Panc1 (cell line): ENCODE results near the gene CITED2. TPM values are rescaled to one million over a fixed set of nuclear protein-coding genes. Genes with fewer than 3 reads are reported as not detected.

Source experiments
- ATAC-seq: fragments of 200-7000 bp; cut with Tn5 transposase; 2 replicates; pipeline ENCODE4 v1.9.1; 2020; ENCODE audit warnings: mild to moderate bottlenecking, moderate library complexity
- BruUV-seq: library from RNA; stranded (reverse); fragments of 400-500 nt; replicated peaks from 2 replicates; lab custom pipeline; 2021; lab: Mats Ljungman, UMichigan
- CTCF ChIA-PET: fragments of 300-600 bp; sonication (Branson Sonifier 250); formaldehyde crosslinking; loops from one replicate; lab custom pipeline; 2022; ENCODE audit warnings: antibody characterized with exemption; lab: Charles Lee
- POLR2A ChIA-PET: fragments of 300-600 bp; sonication (Branson Sonifier 250); formaldehyde crosslinking; loops from one replicate; lab custom pipeline; 2022; ENCODE audit warnings: antibody characterized with exemption; lab: Charles Lee
- DNase-seq: peaks from one replicate; pipeline ENCODE4 v3.0.0-alpha.2; 2010; ENCODE audit warnings: low read depth, low spot score
- H3K27ac ChIP-seq: 2 replicates; pipeline ENCODE4 v1.5.1; 2011; ENCODE audit warnings: mild to moderate bottlenecking, low read length, inconsistent platforms
- H3K27me3 ChIP-seq: fragments of 200-500 bp; sonication (Bioruptor generic); 2 replicates; pipeline ENCODE4 v1.6.0; 2014; ENCODE audit warnings: low read length, inconsistent platforms; ENCODE audit not compliant: control insufficient read depth, insufficient read depth
- H3K36me3 ChIP-seq: fragments of 200-500 bp; sonication (Bioruptor generic); 2 replicates; pipeline ENCODE4 v1.5.1; 2014; ENCODE audit warnings: inconsistent platforms, mild to moderate bottlenecking, low read length, moderate library complexity; ENCODE audit not compliant: control insufficient read depth, insufficient read depth
- H3K4me1 ChIP-seq: 2 replicates; pipeline ENCODE4 v1.5.1; 2011; ENCODE audit warnings: inconsistent platforms, mild to moderate bottlenecking, low read length, moderate library complexity; ENCODE audit not compliant: control insufficient read depth, insufficient read depth
- H3K4me3 ChIP-seq, 2 experiments: 2 replicates each; pipeline ENCODE4 v1.5.1; 2011 to 2012; ENCODE audit warnings: low read depth in 2 of 2, low read length in 2 of 2, mild to moderate bottlenecking in 2 of 2, inconsistent platforms in 1 of 2, moderate library complexity in 1 of 2
- H3K9me3 ChIP-seq: fragments of 200-500 bp; sonication (Bioruptor generic); 2 replicates; pipeline ENCODE4 v1.5.1; 2014; ENCODE audit warnings: low read depth, mild to moderate bottlenecking, inconsistent platforms, low read length, moderate library complexity; ENCODE audit not compliant: control insufficient read depth, insufficient read depth
- POLR2AphosphoS5 ChIP-seq: IDR thresholded peaks from 2 replicates; pipeline ENCODE4 v1.6.1; 2012; ENCODE audit warnings: mild to moderate bottlenecking, low read depth, low read length, moderate library complexity
- SIN3A ChIP-seq: IDR thresholded peaks from 2 replicates; pipeline ENCODE4 v1.6.1; 2012; ENCODE audit warnings: low read depth, mild to moderate bottlenecking, low read length, moderate library complexity, borderline replicate concordance; ENCODE audit not compliant: insufficient read depth
- TCF7L2 ChIP-seq: IDR thresholded peaks from 2 replicates; pipeline ENCODE4 v1.6.1; 2011; ENCODE audit warnings: mild to moderate bottlenecking, low read depth, low read length, inconsistent platforms
- in situ Hi-C: cut with HindIII; loops from 2 replicates; pipeline ENCODE4 v1.10.0; 2016; ENCODE audit warnings: low sequenced_read_pairs, low pct_unique_long_range_greater_than_20kb
- intact Hi-C: fragments of 100-400 bp; cut with micrococcal nuclease; formaldehyde crosslinking; loops from one replicate; pipeline ENCODE4 v1.10.0; 2022; ENCODE audit not compliant: unreplicated experiment
- total RNA-seq: library from RNA; stranded (reverse); gene quantifications from one replicate; pipeline ENCODE4 v1.2.1, GENCODE V29; 2021; ENCODE audit not compliant: unreplicated experiment
- TF ChIP-seq, protein P1 (sequence below): fragments of 450-650 bp; IDR thresholded peaks from 2 replicates; pipeline ENCODE4 v1.5.1; 2017; ENCODE audit warnings: mild to moderate bottlenecking
- TF ChIP-seq, protein P2 (sequence below), 2 experiments: IDR thresholded peaks; 2 replicates each; pipeline ENCODE4 v1.6.1; 2011 to 2012; ENCODE audit warnings: low read depth in 2 of 2, control low read depth in 1 of 2, low read length in 1 of 2, mild to moderate bottlenecking in 1 of 2, moderate library complexity in 1 of 2; ENCODE audit not compliant: insufficient read depth in 1 of 2

CITED2 gene
- total RNA-seq, 1 experiment from 2014 or later = 210 TPM

DNA sequence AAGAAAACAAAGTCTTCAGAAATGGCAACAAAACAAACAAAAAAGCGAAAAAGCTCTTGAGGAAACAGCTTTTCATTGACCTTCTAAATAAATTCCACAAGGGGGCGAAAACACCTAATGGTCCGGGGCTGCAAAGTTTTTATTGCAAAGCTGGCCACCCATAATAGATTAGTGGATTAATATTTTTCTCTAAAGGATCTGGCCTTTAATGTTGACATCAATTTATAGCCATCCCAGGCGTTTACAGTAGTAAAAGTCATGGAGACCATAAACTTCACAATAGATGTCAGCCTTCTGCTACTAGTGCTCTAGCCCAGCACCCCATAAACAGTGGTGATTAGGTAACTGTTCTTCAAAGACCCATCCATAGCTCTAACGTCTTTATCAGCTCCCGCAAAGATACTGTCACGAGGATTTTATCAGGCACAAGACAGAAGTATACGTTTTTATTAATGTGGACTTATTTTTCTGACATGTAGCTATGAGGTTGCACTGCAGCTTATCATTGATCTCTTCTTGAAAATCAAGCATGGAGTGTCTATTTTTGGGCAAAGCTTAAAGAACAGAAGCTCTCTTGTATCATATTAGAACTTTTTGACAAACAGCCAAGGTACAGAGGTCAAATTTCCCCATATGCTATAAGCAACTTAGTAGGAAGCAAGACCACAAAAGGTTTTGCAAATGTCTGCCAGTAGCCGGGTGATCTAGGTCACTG, 4.7 kb downstream of the CITED2 start:
- Histone ChIP-seq H3K4me1 (peaks cover 41% of the 10 kb centered on the region), H3K4me3 (peak overlapping the region; percentile 19 to 97), H3K9me3 (no peaks in the 10 kb centered on the region), H3K27ac (peak overlapping the region; percentile 95), H3K27me3 (no peaks in the 10 kb centered on the region), H3K36me3 (peaks cover 14% of the 10 kb centered on the region)
- ATAC-seq (peak; percentile 22), DNase-seq (no peak)
- CTCF ChIA-PET = interaction anchor here (0.7 to 1.0 kb wide), 2 partner anchors 109 to 485 kb away, joined by 3 read pairs; no protein-coding TSS in a partner anchor
- intact Hi-C loops = loop anchor here (2.0 to 10.0 kb wide), 6 partner anchors 165 to 615 kb away; no protein-coding TSS in a partner anchor
- in situ Hi-C loops = no loop called here
- no TSS peak for BruUV-seq
- POLR2A ChIA-PET = interaction anchor here (0.5 to 0.7 kb wide), 4 partner anchors 13 to 613 kb away, joined by 4 to 10 read pairs (median 6); no protein-coding TSS in a partner anchor
- TF ChIP-seq POLR2AphosphoS5 = peak; percentile 52
- no peak; the same call in 1 of the 2 replicates for TF ChIP-seq SIN3A
- TF ChIP-seq, protein P1, sequence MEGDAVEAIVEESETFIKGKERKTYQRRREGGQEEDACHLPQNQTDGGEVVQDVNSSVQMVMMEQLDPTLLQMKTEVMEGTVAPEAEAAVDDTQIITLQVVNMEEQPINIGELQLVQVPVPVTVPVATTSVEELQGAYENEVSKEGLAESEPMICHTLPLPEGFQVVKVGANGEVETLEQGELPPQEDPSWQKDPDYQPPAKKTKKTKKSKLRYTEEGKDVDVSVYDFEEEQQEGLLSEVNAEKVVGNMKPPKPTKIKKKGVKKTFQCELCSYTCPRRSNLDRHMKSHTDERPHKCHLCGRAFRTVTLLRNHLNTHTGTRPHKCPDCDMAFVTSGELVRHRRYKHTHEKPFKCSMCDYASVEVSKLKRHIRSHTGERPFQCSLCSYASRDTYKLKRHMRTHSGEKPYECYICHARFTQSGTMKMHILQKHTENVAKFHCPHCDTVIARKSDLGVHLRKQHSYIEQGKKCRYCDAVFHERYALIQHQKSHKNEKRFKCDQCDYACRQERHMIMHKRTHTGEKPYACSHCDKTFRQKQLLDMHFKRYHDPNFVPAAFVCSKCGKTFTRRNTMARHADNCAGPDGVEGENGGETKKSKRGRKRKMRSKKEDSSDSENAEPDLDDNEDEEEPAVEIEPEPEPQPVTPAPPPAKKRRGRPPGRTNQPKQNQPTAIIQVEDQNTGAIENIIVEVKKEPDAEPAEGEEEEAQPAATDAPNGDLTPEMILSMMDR = peak; percentile 75
- peak; percentile 91 for TF ChIP-seq TCF7L2
- TF ChIP-seq, protein P2, sequence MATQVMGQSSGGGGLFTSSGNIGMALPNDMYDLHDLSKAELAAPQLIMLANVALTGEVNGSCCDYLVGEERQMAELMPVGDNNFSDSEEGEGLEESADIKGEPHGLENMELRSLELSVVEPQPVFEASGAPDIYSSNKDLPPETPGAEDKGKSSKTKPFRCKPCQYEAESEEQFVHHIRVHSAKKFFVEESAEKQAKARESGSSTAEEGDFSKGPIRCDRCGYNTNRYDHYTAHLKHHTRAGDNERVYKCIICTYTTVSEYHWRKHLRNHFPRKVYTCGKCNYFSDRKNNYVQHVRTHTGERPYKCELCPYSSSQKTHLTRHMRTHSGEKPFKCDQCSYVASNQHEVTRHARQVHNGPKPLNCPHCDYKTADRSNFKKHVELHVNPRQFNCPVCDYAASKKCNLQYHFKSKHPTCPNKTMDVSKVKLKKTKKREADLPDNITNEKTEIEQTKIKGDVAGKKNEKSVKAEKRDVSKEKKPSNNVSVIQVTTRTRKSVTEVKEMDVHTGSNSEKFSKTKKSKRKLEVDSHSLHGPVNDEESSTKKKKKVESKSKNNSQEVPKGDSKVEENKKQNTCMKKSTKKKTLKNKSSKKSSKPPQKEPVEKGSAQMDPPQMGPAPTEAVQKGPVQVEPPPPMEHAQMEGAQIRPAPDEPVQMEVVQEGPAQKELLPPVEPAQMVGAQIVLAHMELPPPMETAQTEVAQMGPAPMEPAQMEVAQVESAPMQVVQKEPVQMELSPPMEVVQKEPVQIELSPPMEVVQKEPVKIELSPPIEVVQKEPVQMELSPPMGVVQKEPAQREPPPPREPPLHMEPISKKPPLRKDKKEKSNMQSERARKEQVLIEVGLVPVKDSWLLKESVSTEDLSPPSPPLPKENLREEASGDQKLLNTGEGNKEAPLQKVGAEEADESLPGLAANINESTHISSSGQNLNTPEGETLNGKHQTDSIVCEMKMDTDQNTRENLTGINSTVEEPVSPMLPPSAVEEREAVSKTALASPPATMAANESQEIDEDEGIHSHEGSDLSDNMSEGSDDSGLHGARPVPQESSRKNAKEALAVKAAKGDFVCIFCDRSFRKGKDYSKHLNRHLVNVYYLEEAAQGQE (IDR thresholded peaks at IDR 0.05; ENCODE audit: insufficient read depth in 1 of 2, low read depth in 2 of 2, low read length in 1 of 2) = no peak

DNA sequence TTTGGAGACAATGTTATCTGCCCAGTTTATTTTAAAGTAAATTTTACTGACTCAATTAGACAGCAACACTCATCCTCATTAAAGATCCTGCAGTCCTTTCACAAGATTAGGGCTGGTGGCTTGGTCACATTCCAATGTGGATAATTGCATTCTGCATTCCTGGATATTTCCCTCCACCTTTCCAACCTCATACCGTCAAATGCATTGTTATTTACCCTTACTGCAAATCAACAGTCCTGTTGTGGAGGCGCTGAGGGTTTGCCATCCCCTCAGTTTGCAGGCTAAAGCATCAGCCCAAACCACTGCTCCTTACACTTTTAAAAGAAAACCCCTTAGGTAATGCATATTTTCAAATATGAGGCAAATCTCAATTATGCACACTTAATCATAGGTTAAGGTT, 5.4 kb downstream of the CITED2 start:
- ChIA-PET CTCF (interaction anchor here (0.7 to 1.0 kb wide), 2 partner anchors 109 to 486 kb away, joined by 3 read pairs; no protein-coding TSS in a partner anchor), POLR2A (interaction anchor here (0.5 kb wide), 1 partner anchor 614 kb away, joined by 4 read pairs; no protein-coding TSS in a partner anchor)
- intact Hi-C loops (no loop called here), in situ Hi-C loops (no loop called here)
- Histone ChIP-seq H3K36me3 (peaks cover 14% of the 10 kb centered on the region), H3K4me3 (no peak overlapping the region), H3K4me1 (peaks cover 41% of the 10 kb centered on the region), H3K27me3 (no peaks in the 10 kb centered on the region), H3K9me3 (no peaks in the 10 kb centered on the region), H3K27ac (peak overlapping the region; percentile 95)
- BruUV-seq = no TSS peak
- DNase-seq (no peak), ATAC-seq (no peak)
- no peak for TF ChIP-seq POLR2AphosphoS5
- TF ChIP-seq, protein P1 = no peak
- no peak for TF ChIP-seq SIN3A
- TF ChIP-seq, protein P2 (IDR thresholded peaks at IDR 0.05; ENCODE audit: insufficient read depth in 1 of 2, low read depth in 2 of 2, low read length in 1 of 2) = no peak
